DOHH2 (cell line): ENCODE data around the gene RNF144A.
A peak's percentile ranks its signal among the peaks of the same experiment; 100 is the strongest.
"Not testable (repeated sequence)": the region's sequence is repeated elsewhere in the genome, so short reads cannot be mapped to it uniquely, and the experiment has no call there.

ENCODE experiments used
- H3F3A ChIP-seq: fragments of 200-600 bp; sonication (generic), shearing (Covaris generic); 2 replicates; pipeline ENCODE4 v1.6.0; 2016; ENCODE audit warnings: antibody characterized with exemption, mild to moderate bottlenecking; ENCODE audit not compliant: control insufficient read depth, insufficient read depth
- H3K27ac ChIP-seq: fragments of 200-600 bp; sonication (generic); 2 replicates; pipeline ENCODE4 v1.5.1; 2014; ENCODE audit warnings: low read depth, mild to moderate bottlenecking, low read length, moderate library complexity
- H3K27me3 ChIP-seq: fragments of 200-600 bp; sonication (generic); 2 replicates; pipeline ENCODE4 v1.6.1; 2014; ENCODE audit warnings: mild to moderate bottlenecking, low read length, mixed read lengths; ENCODE audit not compliant: control insufficient read depth
- H3K36me3 ChIP-seq: fragments of 200-600 bp; sonication (generic); 2 replicates; pipeline ENCODE4 v1.6.1; 2014; ENCODE audit warnings: mild to moderate bottlenecking, low read length, moderate library complexity, mixed read lengths; ENCODE audit not compliant: control insufficient read depth
- H3K4me1 ChIP-seq: fragments of 200-600 bp; sonication (generic); 2 replicates; pipeline ENCODE4 v1.6.1; 2014; ENCODE audit warnings: mild to moderate bottlenecking, low read length, mixed read lengths; ENCODE audit not compliant: control insufficient read depth
- H3K4me2 ChIP-seq: fragments of 200-600 bp; sonication (generic); 2 replicates; pipeline ENCODE4 v1.6.0; 2014; ENCODE audit warnings: mild to moderate bottlenecking, low read length, moderate library complexity
- H3K4me3 ChIP-seq: fragments of 200-600 bp; sonication (generic); 2 replicates; pipeline ENCODE4 v1.5.1; 2014; ENCODE audit warnings: mild to moderate bottlenecking, low read length, mixed read lengths
- H3K79me2 ChIP-seq: fragments of 200-600 bp; sonication (generic); 2 replicates; pipeline ENCODE4 v1.6.1; 2014; ENCODE audit warnings: mild to moderate bottlenecking, low read length, mixed read lengths; ENCODE audit not compliant: control insufficient read depth
- H3K9me2 ChIP-seq: fragments of 200-600 bp; sonication (generic); replicated peaks from 2 replicates; pipeline ENCODE4 v1.6.1; 2014; ENCODE audit warnings: mild to moderate bottlenecking, low read length, mixed read lengths; ENCODE audit not compliant: control insufficient read depth
- H3K9me3 ChIP-seq: fragments of 200-600 bp; sonication (generic); 2 replicates; pipeline ENCODE4 v1.6.1; 2014; ENCODE audit warnings: antibody characterized with exemption, low read length, mixed read lengths; ENCODE audit not compliant: control insufficient read depth, insufficient read depth
- H4K20me1 ChIP-seq: fragments of 200-600 bp; sonication (generic); 2 replicates; pipeline ENCODE4 v1.6.0; 2014; ENCODE audit warnings: low read depth, mild to moderate bottlenecking, antibody characterized with exemption, low read length, moderate library complexity; ENCODE audit not compliant: control insufficient read depth, insufficient read depth
- CTCF ChIP-seq: fragments of 200-600 bp; sonication (generic); IDR thresholded peaks from one replicate; pipeline ENCODE4 v1.5.1; 2014; ENCODE audit warnings: antibody characterized with exemption, mild to moderate bottlenecking, low read depth, low read length; ENCODE audit not compliant: poor library complexity, severe bottlenecking
- EZH2phosphoT487 ChIP-seq: fragments of 200-600 bp; sonication (generic); IDR thresholded peaks from 2 replicates; pipeline ENCODE4 v1.6.1; 2017; ENCODE audit warnings: borderline replicate concordance, mild to moderate bottlenecking, antibody characterized with exemption, low read length, moderate library complexity, mixed read lengths

The RNF144A gene

DNA sequence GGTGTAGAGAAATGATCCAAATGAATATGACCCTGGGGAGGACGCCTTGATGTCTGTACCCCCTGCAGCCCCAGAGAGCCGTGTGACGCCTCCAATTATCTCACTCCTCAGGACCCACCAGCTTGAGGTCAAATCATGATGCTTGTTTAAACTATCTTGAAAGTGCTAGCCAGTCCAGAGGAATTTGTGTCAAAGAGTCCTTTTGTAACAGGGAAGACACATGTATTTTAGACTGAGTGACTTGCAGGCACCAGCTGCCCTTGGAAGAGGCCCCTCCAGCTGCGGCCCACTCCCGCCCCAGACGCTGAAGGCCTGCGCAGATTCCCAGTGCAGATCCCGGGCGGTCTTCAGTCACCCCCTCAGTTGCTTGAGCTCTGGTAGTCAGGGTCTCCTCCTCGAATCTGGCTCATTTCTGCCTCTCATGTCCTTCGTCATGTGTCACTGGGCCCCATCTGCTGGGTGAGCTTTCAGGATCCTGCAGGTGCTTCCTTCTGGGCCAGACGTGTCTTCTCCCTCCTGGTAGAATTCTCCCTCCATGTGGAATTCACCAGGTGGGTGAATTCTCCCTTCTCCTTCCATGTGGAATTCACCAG is 77.4 kb downstream of the RNF144A start:
- Histone ChIP-seq H3K4me2 (no peak overlapping the region), H3F3A (no peaks in the 10 kb centered on the region), H3K36me3 (no peaks in the 10 kb centered on the region), H3K79me2 (no peaks in the 10 kb centered on the region), H3K27me3 (no peaks in the 10 kb centered on the region), H4K20me1 (no peaks in the 10 kb centered on the region), H3K4me1 (peaks cover 10% of the 10 kb centered on the region), H3K27ac (no peak overlapping the region), H3K9me3 (no peaks in the 10 kb centered on the region), H3K9me2 (no peaks in the 10 kb centered on the region), H3K4me3 (no peak overlapping the region)
- TF ChIP-seq EZH2phosphoT487: no peak
- no peak for TF ChIP-seq CTCF

DNA sequence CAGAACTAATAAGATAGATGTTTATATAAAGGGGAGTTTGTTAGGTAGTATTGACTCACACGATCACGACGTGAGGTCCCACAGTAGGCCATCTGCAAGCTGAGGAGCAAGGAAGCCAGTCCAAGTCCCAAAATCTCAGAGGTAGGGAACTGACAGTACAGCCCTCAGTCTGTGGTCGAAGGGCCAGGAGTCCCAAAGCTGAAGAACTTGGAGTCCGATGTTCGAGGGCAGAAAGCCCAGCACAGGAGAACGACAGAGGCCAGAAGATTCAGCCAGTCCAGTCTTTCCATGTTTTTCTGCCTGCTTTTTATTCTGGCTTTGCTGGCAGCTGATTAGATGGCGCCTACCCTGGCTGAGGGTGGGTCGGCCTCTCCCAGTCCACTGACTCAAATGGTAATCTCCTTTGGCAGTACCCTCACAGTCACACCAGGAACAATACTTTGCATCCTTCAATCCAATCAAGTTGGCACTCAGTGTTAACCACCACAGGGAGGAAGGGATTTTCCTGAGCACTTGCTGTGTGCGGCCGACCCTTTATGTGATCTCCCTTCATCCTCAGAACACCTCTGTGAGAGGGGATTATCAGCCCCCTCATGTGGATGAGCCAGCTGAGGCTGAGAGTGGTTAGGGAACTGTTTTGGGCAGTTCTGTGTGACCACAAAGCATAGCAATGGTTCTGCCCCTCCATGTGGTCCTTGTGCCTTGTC is 78.3 kb downstream of the RNF144A start:
- Histone ChIP-seq H3K36me3 (no peaks in the 10 kb centered on the region), H3K27me3 (no peaks in the 10 kb centered on the region), H3K4me2 (no peak overlapping the region), H3K4me3 (no peak overlapping the region), H4K20me1 (no peaks in the 10 kb centered on the region), H3K9me2 (no peaks in the 10 kb centered on the region), H3K27ac (no peak overlapping the region), H3K9me3 (no peaks in the 10 kb centered on the region), H3F3A (no peaks in the 10 kb centered on the region), H3K4me1 (peaks cover 14% of the 10 kb centered on the region), H3K79me2 (no peaks in the 10 kb centered on the region)
- TF ChIP-seq CTCF (no peak), EZH2phosphoT487 (no peak)

- TF ChIP-seq CTCF (no peak), EZH2phosphoT487 (no peak)
- no peaks in the 10 kb centered on the region for H3F3A ChIP-seq
- H4K20me1 ChIP-seq: no peaks in the 10 kb centered on the region
- no peaks in the 10 kb centered on the region for H3K27me3 ChIP-seq
- no peaks in the 10 kb centered on the region for H3K36me3 ChIP-seq
- no peak overlapping the region for H3K27ac ChIP-seq
- peaks cover 14% of the 10 kb centered on the region for H3K4me1 ChIP-seq
- no peaks in the 10 kb centered on the region for H3K9me2 ChIP-seq
- peak overlapping the region; percentile 34 for H3K4me2 ChIP-seq
- no peaks in the 10 kb centered on the region for H3K79me2 ChIP-seq
- H3K4me3 ChIP-seq: no peak overlapping the region
- no peaks in the 10 kb centered on the region for H3K9me3 ChIP-seq
These were observed 82.1 kb downstream of the RNF144A start for GRCh38 chr2:6999211-6999877.

DNA sequence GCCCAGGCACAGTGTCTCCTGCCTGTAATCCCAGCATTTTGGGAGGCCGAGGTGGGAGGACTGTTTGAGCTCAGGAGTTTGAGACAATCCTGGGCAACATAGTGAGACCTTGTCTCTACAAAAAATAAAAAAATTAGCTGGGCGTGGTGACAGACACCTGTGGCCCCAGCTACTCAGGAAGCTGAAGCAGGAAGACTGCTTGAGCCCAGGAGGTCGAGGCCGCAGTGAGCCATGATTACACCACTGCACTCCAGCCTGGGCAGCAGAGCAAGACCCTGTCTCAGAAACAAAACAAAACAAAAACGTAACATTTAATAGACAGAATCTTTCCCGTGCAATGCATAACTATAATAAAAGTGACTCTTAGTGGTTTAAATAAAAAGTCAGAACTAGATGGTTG is 84.2 kb downstream of the RNF144A start:
- H3F3A ChIP-seq, H3K4me3 ChIP-seq, H3K9me2 ChIP-seq, H3K79me2 ChIP-seq, H3K27me3 ChIP-seq, H3K27ac ChIP-seq, H4K20me1 ChIP-seq, H3K9me3 ChIP-seq, H3K36me3 ChIP-seq, H3K4me2 ChIP-seq: not testable (repeated sequence)
- H3K4me1 ChIP-seq: peaks cover 14% of the 10 kb centered on the region
